SIG-M5 treated with dmso at 0.1 percent for 504 hours (cell line): ENCODE results near the gene ATG10.

ENCODE experiments used
- DNase-seq: peaks from one replicate; lab custom pipeline; 2025; ENCODE audit not compliant: unreplicated experiment; lab: John Stamatoyannopoulos, UW

The ATG10 gene

GRCh38 chr5:82163452-82164175 is 191.8 kb downstream of the ATG10 start:
- no peak for DNase-seq

DNA sequence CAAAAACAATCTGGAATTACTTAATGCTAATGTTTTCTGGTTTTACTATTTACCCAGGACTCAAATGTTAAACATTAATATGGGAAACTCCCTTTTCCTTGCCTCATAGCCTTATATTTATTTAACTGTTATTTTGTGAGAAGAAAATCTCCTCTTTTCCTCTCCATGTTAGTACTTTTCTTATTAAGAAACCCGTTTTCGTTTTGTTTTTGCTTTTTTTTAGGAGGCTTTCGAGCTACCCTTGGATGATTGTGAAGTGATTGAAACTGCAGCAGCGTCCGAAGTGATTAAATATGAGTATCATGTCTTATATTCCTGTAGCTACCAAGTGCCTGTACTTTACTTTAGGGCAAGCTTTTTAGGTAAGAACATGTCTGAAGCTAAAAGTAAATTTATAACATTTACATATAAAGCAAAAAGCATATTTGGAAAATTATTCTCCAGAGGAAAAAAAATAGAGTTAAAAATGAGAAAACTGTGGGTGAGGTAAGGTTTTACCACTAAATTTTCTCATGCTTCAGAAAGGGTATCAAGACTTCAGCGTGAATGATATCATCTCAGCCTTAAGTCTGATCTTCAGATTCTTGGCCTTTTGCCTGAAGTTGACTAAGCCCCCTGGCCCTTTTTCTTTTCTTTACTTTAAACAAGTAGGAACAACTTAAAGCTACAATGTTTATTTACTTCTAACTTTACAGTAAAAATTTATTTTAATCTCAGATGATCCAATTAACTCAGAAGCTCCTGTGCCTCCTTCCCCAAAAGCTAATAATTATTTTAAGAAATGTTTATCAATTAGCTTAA is 192.6 kb downstream of the ATG10 start:
- no peak for DNase-seq

DNA sequence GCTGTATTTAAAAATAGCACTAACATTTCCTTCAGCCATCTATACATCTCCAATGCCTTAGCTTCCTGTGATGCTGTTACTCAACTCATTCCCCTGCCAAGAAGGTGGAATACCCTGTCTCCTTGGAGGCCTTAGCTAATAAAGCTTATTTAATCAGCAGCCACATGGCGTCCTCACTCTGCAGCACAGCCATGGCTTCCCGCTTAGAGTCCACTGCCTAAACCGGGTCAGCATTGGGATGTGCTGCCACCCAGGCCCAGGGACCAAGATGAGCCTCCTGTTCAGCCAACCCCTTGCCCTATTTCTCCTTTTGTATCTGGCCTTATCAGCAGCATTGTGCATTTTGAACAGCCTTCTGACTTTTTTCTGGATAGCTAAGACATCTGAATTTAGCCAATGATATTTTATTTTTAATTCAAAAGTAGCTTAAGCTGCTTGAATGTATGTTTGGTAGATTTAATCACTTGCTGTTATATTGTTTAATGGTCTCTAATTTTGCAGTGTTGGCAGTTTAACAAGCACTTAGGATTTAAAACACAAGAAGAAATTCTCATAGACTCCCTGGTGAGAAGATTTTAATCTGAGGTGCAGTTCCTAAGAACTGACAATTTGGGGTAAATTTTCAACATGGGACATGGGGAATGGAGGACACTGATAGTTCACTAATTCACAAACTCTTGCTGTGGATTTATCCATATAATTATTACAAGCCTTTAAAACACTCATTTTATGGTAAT is 193.3 kb downstream of the ATG10 start:
- no peak for DNase-seq

DNA sequence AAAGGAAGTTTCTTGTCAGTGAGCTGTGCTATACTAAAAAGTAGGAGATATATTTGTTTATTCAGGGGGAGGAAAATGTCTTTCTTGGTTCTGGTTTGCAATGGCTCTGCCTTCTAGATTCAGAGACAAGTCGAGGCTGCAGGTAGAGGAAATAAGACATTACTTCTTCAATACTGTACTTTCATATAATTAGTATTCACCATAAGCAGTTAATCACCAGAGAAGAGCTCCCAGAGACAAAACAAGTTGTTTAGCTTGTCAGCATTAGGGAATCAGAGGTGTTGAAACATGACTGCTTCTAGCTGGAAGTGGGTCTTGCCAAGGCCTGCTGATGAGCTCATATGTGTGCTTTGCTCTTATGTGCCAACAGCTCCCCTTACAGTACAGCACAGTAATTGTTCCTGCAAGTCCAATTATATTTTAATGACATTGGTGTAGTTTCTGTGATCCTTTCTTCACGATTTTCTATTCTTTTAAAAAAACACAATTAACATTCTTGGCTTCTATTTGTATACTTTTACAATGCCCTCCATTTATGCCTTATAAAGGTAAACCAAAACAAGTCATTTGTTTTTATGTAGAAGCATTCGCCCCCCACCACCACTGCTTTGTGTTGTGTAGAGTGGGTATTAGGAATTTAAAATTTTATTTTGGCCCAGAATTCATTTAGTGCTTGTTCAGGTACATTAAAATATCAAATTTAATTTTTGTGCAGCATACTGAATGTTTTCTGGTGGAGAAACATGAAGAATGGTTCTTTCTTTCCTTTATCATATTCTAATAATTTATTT is 194.1 kb downstream of the ATG10 start:
- peak; percentile 85 for DNase-seq

GRCh38 chr5:82167372-82167935 is 195.6 kb downstream of the ATG10 start:
- no peak for DNase-seq

DNA sequence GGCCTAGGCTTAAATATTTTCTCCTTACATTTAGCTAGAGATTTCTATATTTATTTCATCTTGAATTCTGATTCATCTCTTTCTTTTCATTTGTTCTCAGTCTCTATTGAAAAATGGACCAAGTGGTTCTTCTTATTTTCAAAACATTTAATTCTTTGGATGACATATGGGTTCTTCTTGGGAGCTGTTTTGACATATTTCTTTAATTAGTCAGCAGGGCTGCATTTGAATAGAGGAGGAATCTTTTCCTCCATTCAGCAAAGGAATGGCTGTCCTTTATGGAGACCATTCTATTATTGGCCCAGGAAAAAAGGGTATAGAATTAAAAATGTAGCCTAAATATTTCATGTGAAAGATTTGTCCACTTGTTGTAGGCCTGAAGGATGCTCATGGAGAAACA is 196.5 kb downstream of the ATG10 start:
- no peak for DNase-seq

- no peak for DNase-seq
Observed at GRCh38 chr5:82169892-82170291, 198.1 kb downstream of the ATG10 start.

GRCh38 chr5:82174128-82174918 is 202.5 kb downstream of the ATG10 start:
- DNase-seq, result peak; percentile 84

GRCh38 chr5:82174919-82175219 is 203.0 kb downstream of the ATG10 start:
- DNase-seq, result no peak

- DNase-seq, result no peak
Observed at GRCh38 chr5:82176115-82176814, 204.4 kb downstream of the ATG10 start.

GRCh38 chr5:82178378-82178777 is 206.6 kb downstream of the ATG10 start:
- no peak for DNase-seq

DNA sequence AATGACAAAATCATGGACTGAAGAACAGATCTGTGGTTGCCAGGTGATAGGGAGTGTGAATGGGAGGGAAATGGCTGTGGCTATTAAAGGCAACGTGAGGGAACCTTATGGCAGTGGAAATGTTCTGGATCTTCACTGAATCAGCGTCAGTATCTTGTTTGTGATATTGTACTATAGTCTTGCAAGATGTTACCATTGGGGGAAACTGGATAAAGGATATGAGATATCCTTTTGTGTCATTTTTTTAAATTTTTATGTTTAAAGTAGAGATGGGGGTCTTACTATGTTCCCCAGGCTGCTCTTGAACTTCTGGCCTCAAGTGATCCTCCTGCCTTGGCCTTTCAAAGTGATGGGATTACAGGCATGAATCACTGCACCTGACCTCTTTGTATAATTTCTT is 210.8 kb downstream of the ATG10 start:
- DNase-seq, result no peak

- DNase-seq, result peak; percentile 31
Observed at GRCh38 chr5:82183828-82184227, 212.0 kb downstream of the ATG10 start.

DNA sequence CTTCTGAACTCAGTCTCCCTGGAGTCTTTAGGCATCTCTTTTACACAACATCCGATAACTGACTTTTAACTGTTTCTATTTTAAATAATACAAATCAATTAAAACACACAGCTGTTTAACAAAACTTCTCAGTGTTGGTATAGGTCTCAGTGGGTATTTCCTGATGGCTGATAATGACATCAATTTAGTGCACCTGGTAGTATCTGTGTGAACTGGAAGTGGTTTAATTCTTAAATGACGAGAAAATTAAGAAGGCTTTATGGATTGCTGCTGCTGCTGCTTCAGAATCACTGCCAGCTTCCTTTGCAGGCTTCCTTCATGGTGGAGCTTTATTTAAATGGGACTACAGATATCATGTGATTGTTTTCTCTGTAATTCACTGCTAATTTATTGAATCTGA is 214.0 kb downstream of the ATG10 start:
- DNase-seq, result no peak

DNA sequence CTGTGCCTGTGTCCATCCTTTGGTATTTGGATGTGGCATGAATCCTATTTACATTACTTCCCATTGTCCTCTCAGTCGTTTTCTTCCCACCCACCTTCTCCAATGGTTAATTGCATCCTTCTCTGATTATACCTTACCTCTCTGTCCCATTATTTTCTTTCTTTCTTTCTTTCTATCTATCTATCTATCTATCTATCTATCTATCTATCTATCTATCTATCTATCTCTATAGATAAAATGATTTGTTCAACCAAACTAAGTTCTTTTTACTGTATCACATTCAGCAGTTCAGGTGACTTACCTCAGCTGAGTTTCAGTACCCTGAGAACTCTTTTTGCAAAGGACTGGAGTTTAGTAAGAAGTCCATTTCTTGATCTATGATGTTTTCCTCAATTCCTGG is 225.7 kb downstream of the ATG10 start:
- DNase-seq, result no peak

GRCh38 chr5:82204567-82204966 is 232.7 kb downstream of the ATG10 start:
- DNase-seq, result no peak

DNA sequence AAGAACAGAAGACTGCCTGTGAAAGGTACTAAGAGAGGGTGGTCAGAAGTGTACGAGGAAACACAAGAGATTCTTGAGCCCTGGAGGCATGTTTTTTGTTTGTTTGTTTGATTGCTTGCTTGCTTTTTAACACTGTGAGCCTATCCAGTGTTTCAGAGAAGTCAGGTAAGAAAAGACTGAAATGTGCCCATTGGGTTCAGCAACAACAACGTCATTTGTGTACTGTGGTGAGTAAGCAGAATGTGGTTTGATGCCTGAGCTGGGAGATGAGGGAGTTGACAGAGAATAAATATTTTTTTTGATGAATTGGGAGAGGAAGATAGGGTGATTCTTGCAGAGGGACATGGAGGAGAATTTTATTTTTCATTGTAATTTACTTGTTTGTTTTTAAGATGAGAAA is 233.2 kb downstream of the ATG10 start:
- no peak for DNase-seq

- no peak for DNase-seq
Observed at GRCh38 chr5:82208371-82208770, 236.5 kb downstream of the ATG10 start.

GRCh38 chr5:82211855-82212572 is 240.2 kb downstream of the ATG10 start:
- no peak for DNase-seq
